HG02852 (cell line): ENCODE measurements around the gene TMEM270.

Experiments
- ATAC-seq: cut with Tn5 transposase; IDR thresholded peaks from one replicate; pipeline ENCODE4 v1.9.1; 2021; ENCODE audit warnings: mild to moderate bottlenecking, moderate library complexity; ENCODE audit not compliant: unreplicated experiment

Gene TMEM270

GRCh38 chr7:73885433-73885974, 24.5 kb downstream of the TMEM270 start:
- ATAC-seq = no peak

GRCh38 chr7:73885975-73886798, 25.2 kb downstream of the TMEM270 start:
- no peak for ATAC-seq

GRCh38 chr7:73887762-73888161, 26.8 kb downstream of the TMEM270 start:
- no peak for ATAC-seq

- ATAC-seq = no peak
Measured at GRCh38 chr7:73888959-73889358, 28.0 kb downstream of the TMEM270 start.

GRCh38 chr7:73890555-73891147, 29.7 kb downstream of the TMEM270 start:
- no peak for ATAC-seq

- no peak for ATAC-seq
Measured at GRCh38 chr7:73891178-73891885, 30.4 kb downstream of the TMEM270 start.

GRCh38 chr7:73892003-73892999, 31.3 kb downstream of the TMEM270 start:
- no peak for ATAC-seq

- ATAC-seq = no peak
Measured at GRCh38 chr7:73893342-73894101, 32.6 kb downstream of the TMEM270 start.

- ATAC-seq = no peak
Measured at GRCh38 chr7:73894166-73894565, 33.2 kb downstream of the TMEM270 start.

- no peak for ATAC-seq
Measured at GRCh38 chr7:73894733-73895551, 34.0 kb downstream of the TMEM270 start.

GRCh38 chr7:73895626-73896025, 34.7 kb downstream of the TMEM270 start:
- no peak for ATAC-seq

- ATAC-seq = no peak
Measured at GRCh38 chr7:73896454-73896853, 35.5 kb downstream of the TMEM270 start.

GRCh38 chr7:73899731-73900142, 38.8 kb downstream of the TMEM270 start:
- no peak for ATAC-seq

GRCh38 chr7:73900286-73900685, 39.3 kb downstream of the TMEM270 start:
- no peak for ATAC-seq

- ATAC-seq = no peak
Measured at GRCh38 chr7:73901231-73901822, 40.4 kb downstream of the TMEM270 start.

- ATAC-seq = no peak
Measured at GRCh38 chr7:73901823-73902597, 41.1 kb downstream of the TMEM270 start.

GRCh38 chr7:73903321-73904218, 42.6 kb downstream of the TMEM270 start:
- ATAC-seq = no peak
